Activated CD8-positive, alpha-beta T cell treated with anti-CD3 and anti-CD28 coated beads for 36 hours (primary cell): Measurements from ENCODE around the gene KMT2B. TPM values are rescaled to one million over a fixed set of nuclear protein-coding genes. Genes with fewer than 3 reads are reported as not detected.

Source experiments
- ATAC-seq: fragments of 200-7000 bp; cut with Tn5 transposase; one replicate; pipeline ENCODE4 v1.10.0; 2021; ENCODE audit warnings: mild to moderate bottlenecking, moderate library complexity
- CTCF ChIA-PET: fragments of 350-600 bp; sonication (Branson Sonifier 250); formaldehyde crosslinking; loops from one replicate; lab custom pipeline; 2021; ENCODE audit warnings: antibody characterized with exemption; lab: Charles Lee
- POLR2A ChIA-PET: fragments of 350-600 bp; sonication (Branson Sonifier 250); formaldehyde crosslinking; loops from one replicate; lab custom pipeline; 2021; ENCODE audit warnings: antibody characterized with exemption; lab: Charles Lee
- DNase-seq: peaks from one replicate; pipeline ENCODE4 v3.0.0-alpha.2; 2020
- H3K27ac Mint-ChIP-seq: one replicate; pipeline ENCODE4 v1.8.0; 2021; ENCODE audit warnings: mild to moderate bottlenecking, mixed read lengths
- H3K27me3 Mint-ChIP-seq: one replicate; pipeline ENCODE4 v1.8.0; 2021; ENCODE audit warnings: mixed read lengths
- H3K36me3 Mint-ChIP-seq: one replicate; pipeline ENCODE4 v1.8.0; 2021; ENCODE audit warnings: low read depth, mixed read lengths
- H3K4me1 Mint-ChIP-seq: one replicate; pipeline ENCODE4 v1.8.0; 2021; ENCODE audit warnings: low read depth, mixed read lengths
- H3K4me3 Mint-ChIP-seq: one replicate; pipeline ENCODE4 v1.8.0; 2021; ENCODE audit warnings: mild to moderate bottlenecking, moderate library complexity, mixed read lengths
- H3K9me3 Mint-ChIP-seq: one replicate; pipeline ENCODE4 v1.8.0; 2021; ENCODE audit warnings: mixed read lengths
- CTCF ChIP-seq: fragments of 200-600 bp; IDR thresholded peaks from one replicate; pipeline ENCODE4 v1.8.0; 2022; ENCODE audit warnings: antibody characterized with exemption, mild to moderate bottlenecking
- intact Hi-C: fragments of 100-400 bp; cut with micrococcal nuclease; formaldehyde crosslinking; loops from one replicate; pipeline ENCODE4 v1.10.0; 2022
- total RNA-seq, 2 experiments: library from RNA; stranded (reverse); gene quantifications; one replicate each; pipeline ENCODE4 v1.2.3, GENCODE V29; 2021

Gene KMT2B
- total RNA-seq, 2 experiments from 2014 or later = 62.9 to 63.6 TPM

- peaks cover 2% of the 10 kb centered on the region for H3K9me3 Mint-ChIP-seq
- ChIA-PET POLR2A (interaction anchor here (0.5 to 8.8 kb wide), 11 partner anchors 12 to 283 kb away, joined by 3 to 215 read pairs (median 3); partner anchors contain the start of genes IGFLR1, LIN37, PSENEN and U2AF1L4), CTCF (interaction anchor here (1.0 to 6.4 kb wide), 7 partner anchors 12 to 162 kb away, joined by 3 to 137 read pairs (median 4); partner anchors contain the start of genes COX6B1 and IGFLR1)
- peak overlapping the region; percentile 73 for H3K4me3 Mint-ChIP-seq
- intact Hi-C loops = loop anchor here (2.0 to 10.0 kb wide), 3 partner anchors 14 to 224 kb away; partner anchors contain the start of genes LIN37, LRFN3, PSENEN and U2AF1L4
- no peaks in the 10 kb centered on the region for H3K27me3 Mint-ChIP-seq
- DNase-seq (peak; percentile 95), ATAC-seq (peak; percentile 55)
- peaks cover 38% of the 10 kb centered on the region for H3K4me1 Mint-ChIP-seq
- H3K27ac Mint-ChIP-seq = peak overlapping the region; percentile 100
- no peak for TF ChIP-seq CTCF
- peaks cover 31% of the 10 kb centered on the region for H3K36me3 Mint-ChIP-seq
Measured at GRCh38 chr19:35710784-35711723, 6.7 kb upstream of the KMT2B start.

- CTCF ChIA-PET = interaction anchor here (1.0 to 6.4 kb wide), 8 partner anchors 14 to 69 kb away, joined by 3 to 137 read pairs (median 6); partner anchors contain the start of genes IGFLR1, LIN37, PSENEN and U2AF1L4
- H3K27me3 Mint-ChIP-seq = no peaks in the 10 kb centered on the region
- DNase-seq (peak; percentile 95), ATAC-seq (peak; percentile 32)
- peak overlapping the region; percentile 83 for H3K4me3 Mint-ChIP-seq
- intact Hi-C loops = loop anchor here (2.0 to 10.0 kb wide), 3 partner anchors 34 to 222 kb away; partner anchors contain the start of genes HCST, LIN37, LRFN3 and PSENEN
- H3K9me3 Mint-ChIP-seq = peaks cover 2% of the 10 kb centered on the region
- peaks cover 38% of the 10 kb centered on the region for H3K4me1 Mint-ChIP-seq
- H3K36me3 Mint-ChIP-seq = peaks cover 46% of the 10 kb centered on the region
- TF ChIP-seq CTCF = no peak
- peak overlapping the region; percentile 100 for H3K27ac Mint-ChIP-seq
- POLR2A ChIA-PET = interaction anchor here (0.7 to 8.8 kb wide), 16 partner anchors 7 to 218 kb away, joined by 3 to 215 read pairs (median 4); partner anchors contain the start of genes HSPB6, IGFLR1, LIN37 and PROSER3
Measured at GRCh38 chr19:35712567-35713505, 5.0 kb upstream of the KMT2B start.

- Mint-ChIP-seq H3K4me3 (peak overlapping the region; percentile 83), H3K27ac (peak overlapping the region; percentile 100), H3K27me3 (no peaks in the 10 kb centered on the region), H3K36me3 (peaks cover 47% of the 10 kb centered on the region), H3K4me1 (peaks cover 31% of the 10 kb centered on the region), H3K9me3 (peaks cover 2% of the 10 kb centered on the region)
- no peak for TF ChIP-seq CTCF
- no peak for DNase-seq
- ATAC-seq = no peak
- ChIA-PET CTCF (interaction anchor here (1.0 to 6.4 kb wide), 8 partner anchors 14 to 69 kb away, joined by 3 to 137 read pairs (median 6); partner anchors contain the start of genes IGFLR1, LIN37, PSENEN and U2AF1L4), POLR2A (interaction anchor here (0.7 to 8.8 kb wide), 13 partner anchors 8 to 217 kb away, joined by 3 to 215 read pairs (median 4); partner anchors contain the start of genes HSPB6, IGFLR1, LIN37 and PROSER3)
- intact Hi-C loops = loop anchor here (2.0 to 10.0 kb wide), 3 partner anchors 34 to 221 kb away; partner anchors contain the start of genes HCST, LIN37, LRFN3 and PSENEN
Measured at GRCh38 chr19:35713506-35713850, 4.3 kb upstream of the KMT2B start.

- DNase-seq (no peak), ATAC-seq (no peak)
- no peaks in the 10 kb centered on the region for H3K27me3 Mint-ChIP-seq
- intact Hi-C loops = loop anchor here (1.0 to 10.0 kb wide), 4 partner anchors 20 to 221 kb away; partner anchors contain the start of genes HCST, LIN37, LRFN3 and PSENEN
- peaks cover 32% of the 10 kb centered on the region for H3K4me1 Mint-ChIP-seq
- peaks cover 2% of the 10 kb centered on the region for H3K9me3 Mint-ChIP-seq
- H3K27ac Mint-ChIP-seq = peak overlapping the region; percentile 100
- H3K4me3 Mint-ChIP-seq = peak overlapping the region; percentile 83
- peaks cover 52% of the 10 kb centered on the region for H3K36me3 Mint-ChIP-seq
- TF ChIP-seq CTCF = no peak
- CTCF ChIA-PET = interaction anchor here (0.8 to 6.4 kb wide), 11 partner anchors 9 to 165 kb away, joined by 3 to 137 read pairs (median 4); partner anchors contain the start of genes IGFLR1, LIN37, PSENEN and U2AF1L4
- POLR2A ChIA-PET = interaction anchor here (0.8 to 8.8 kb wide), 10 partner anchors 8 to 217 kb away, joined by 3 to 215 read pairs (median 6); partner anchors contain the start of genes COX6B1, IGFLR1, LIN37 and PSENEN
Measured at GRCh38 chr19:35713904-35714495, 3.8 kb upstream of the KMT2B start.
